Left ventricle myocardium superior (tissue), 1 donor: Measurements from ENCODE around the gene CPO. TPM values are rescaled to one million over a fixed set of nuclear protein-coding genes. Genes with fewer than 3 reads are reported as not detected.

ENCODE experiments used
- ATAC-seq: fragments of 200-7000 bp; cut with Tn5 transposase; one replicate; pipeline ENCODE4 v1.9.1; 2020; ENCODE audit warnings: mild to moderate bottlenecking, moderate library complexity
- DNase-seq: peaks from one replicate; pipeline ENCODE4 v3.0.0-alpha.2; 2020
- intact Hi-C: fragments of 100-400 bp; cut with micrococcal nuclease; formaldehyde crosslinking; loops from one replicate; pipeline ENCODE4 v1.11.0; 2022
- total RNA-seq: library from RNA; stranded (reverse); fragmentation: NEBNext Ultra II Directional; extraction: Animal tissue kit (Norgen Biotek cat#: 25700); gene quantifications from one replicate; pipeline ENCODE4 v1.2.1, GENCODE V29; 2021
- donor health status: DM: no; HTN: yes; CAD: no; lungs with severe emphysema.

The CPO gene
- total RNA-seq, 1 donor from 2014 or later: 0.27 TPM

- intact Hi-C loops: no loop called here
- DNase-seq (no peak), ATAC-seq (no peak)
These were observed 51.8 kb downstream of the CPO start for GRCh38 chr2:206991070-206991469.

GRCh38 chr2:206993396-206993911 lies 54.1 kb downstream of the CPO start:
- ATAC-seq: no peak
- intact Hi-C loops: no loop called here
- no peak for DNase-seq

- intact Hi-C loops: no loop called here
- ATAC-seq (no peak), DNase-seq (no peak)
These were observed 54.6 kb downstream of the CPO start for GRCh38 chr2:206993964-206994363.

- DNase-seq: no peak
- intact Hi-C loops: no loop called here
- ATAC-seq: no peak
These were observed 57.3 kb downstream of the CPO start for GRCh38 chr2:206996556-206997065.

- ATAC-seq (no peak), DNase-seq (no peak)
- intact Hi-C loops: no loop called here
These were observed 69.0 kb downstream of the CPO start for GRCh38 chr2:207008105-207008990.

- ATAC-seq: no peak
- no peak for DNase-seq
- intact Hi-C loops: no loop called here
These were observed 73.1 kb downstream of the CPO start for GRCh38 chr2:207012461-207012860.

- DNase-seq (no peak), ATAC-seq (no peak)
- intact Hi-C loops: no loop called here
These were observed 75.1 kb downstream of the CPO start for GRCh38 chr2:207014424-207014823.

- no peak for ATAC-seq
- intact Hi-C loops: no loop called here
These were observed 76.6 kb downstream of the CPO start for GRCh38 chr2:207015901-207016300.

More at GRCh38 chr2:207015901-207016300, 76.6 kb downstream of the CPO start:
- DNase-seq: no peak

Other genes with a start within 250 kb of the CPO start
- not detected for gene DYTN, start 221.1 kb upstream of the CPO start, total RNA-seq
- 1.0 TPM for gene MDH1B, start 174.2 kb upstream of the CPO start, total RNA-seq
- 40.5 TPM for gene FASTKD2, start 173.9 kb upstream of the CPO start, total RNA-seq
- 22.2 TPM for gene KLF7, start 226.4 kb downstream of the CPO start, total RNA-seq